ENCODE data around the gene CPA2. TPM values are rescaled to one million over a fixed set of nuclear protein-coding genes. Genes with fewer than 3 reads are reported as not detected.
A peak's percentile ranks its signal among the peaks of the same experiment; 100 is the strongest.

Gene CPA2
- polyA plus RNA-seq, 1 of the 3 experiments (the other 2 are of a cell fraction), result 0.03 TPM

GRCh38 chr7:130288168-130288567 lies 21.5 kb downstream of the CPA2 start:
- Histone ChIP-seq H3K27ac (ENCODE audit: low read depth in 2 of 2, low read length in 1 of 2) (no peak overlapping the region), H3K9ac (no peak overlapping the region), H3K4me3 (ENCODE audit: low read depth in 2 of 2, low read length in 1 of 2) (no peak overlapping the region), H3K79me2 (ENCODE audit: insufficient read depth) (no peaks in the 10 kb centered on the region), H3K4me2 (no peak overlapping the region), H4K20me1 (ENCODE audit: insufficient read depth) (no peaks in the 10 kb centered on the region), H3K9me3 (no peaks in the 10 kb centered on the region), H3F3A (replicated peaks; ENCODE audit: insufficient read depth) (peaks cover 13% of the 10 kb centered on the region), H3K9me2 (no peaks in the 10 kb centered on the region), H3K27me3 (ENCODE audit: insufficient read depth) (no peaks in the 10 kb centered on the region), H3K36me3 (replicated peaks in 1 of 2; ENCODE audit: control insufficient read depth in 1 of 2, insufficient read depth in 2 of 2, low read length in 1 of 2) (no peaks in the 10 kb centered on the region), H2AFZ (ENCODE audit: low read depth) (no peak overlapping the region), H3K4me1 (ENCODE audit: control insufficient read depth in 1 of 2, insufficient read depth in 2 of 2, low read depth in 1 of 2, low read length in 1 of 2) (peaks cover 0 to 9% of the 10 kb centered on the region in 2 experiments; a peak in 2 of 4 replicates)
- ChIA-PET POLR2A (no interaction called here), CTCF (interaction anchor here (2.1 kb wide), 1 partner anchor 10 kb away, joined by 9 read pairs; no protein-coding TSS in a partner anchor)
- DNase-seq, result no peak
- 75% methylated on average over 4 of the region's 4 CpGs for WGBS (ENCODE audit: low lambda C conversion rate)
- TF ChIP-seq CTCF (IDR thresholded peaks at IDR 0.05) (no peak), RCOR1 (IDR thresholded peaks at IDR 0.05; ENCODE audit: low read length) (no peak), ZBTB33 (IDR thresholded peaks at IDR 0.05; ENCODE audit: borderline replicate concordance, low read depth) (no peak), RAD21 (IDR thresholded peaks at IDR 0.05; ENCODE audit: low read length) (no peak), IRF3 (IDR thresholded peaks at IDR 0.05; ENCODE audit: low read depth, low read length) (no peak), USF1 (IDR thresholded peaks at IDR 0.05; ENCODE audit: borderline replicate concordance, low read depth) (no peak), NRF1 (IDR thresholded peaks at IDR 0.05; ENCODE audit: low read depth, low read length) (no peak), MAX (IDR thresholded peaks at IDR 0.05; ENCODE audit: low read depth) (no peak)

GRCh38 chr7:130288829-130289228 lies 22.2 kb downstream of the CPA2 start:
- H3K4me2 ChIP-seq, result no peak overlapping the region
- no peaks in the 10 kb centered on the region for H3K27me3 ChIP-seq (ENCODE audit: insufficient read depth)
- H3K9me2 ChIP-seq, result no peaks in the 10 kb centered on the region
- peaks cover 20% of the 10 kb centered on the region for H3F3A ChIP-seq (replicated peaks; ENCODE audit: insufficient read depth)
- H3K79me2 ChIP-seq (ENCODE audit: insufficient read depth), result no peaks in the 10 kb centered on the region; the same call in 1 of the 2 replicates
- no peak for DNase-seq
- no peak for TF ChIP-seq USF1 (IDR thresholded peaks at IDR 0.05; ENCODE audit: borderline replicate concordance, low read depth)
- no peak for TF ChIP-seq CTCF (IDR thresholded peaks at IDR 0.05)
- TF ChIP-seq YY1 (IDR thresholded peaks at IDR 0.05; ENCODE audit: low read depth), result no peak
- peak; percentile 88 for TF ChIP-seq RXRA (IDR thresholded peaks at IDR 0.05; ENCODE audit: borderline replicate concordance, low read depth)
- TF ChIP-seq EP300 (IDR thresholded peaks at IDR 0.05; ENCODE audit: borderline replicate concordance in 1 of 2, low read depth in 1 of 2, low read length in 1 of 2), result 0 out of 4 replicates have a peak, but pooled peaks of 1 of the 2 experiments have one; percentile 12
- TF ChIP-seq RCOR1 (IDR thresholded peaks at IDR 0.05; ENCODE audit: low read length), result no peak
- peak; percentile 21; the same call in 1 of the 2 replicates for TF ChIP-seq FOSL2 (IDR thresholded peaks at IDR 0.05; ENCODE audit: borderline replicate concordance, low read depth)
- TF ChIP-seq TCF12 (IDR thresholded peaks at IDR 0.05), result peak; percentile 28; the same call in 1 of the 2 replicates
- CTCF ChIA-PET, result no interaction called here
- no peaks in the 10 kb centered on the region for H3K36me3 ChIP-seq (replicated peaks in 1 of 2; ENCODE audit: control insufficient read depth in 1 of 2, insufficient read depth in 2 of 2, low read length in 1 of 2)
- peaks cover 0 to 15% of the 10 kb centered on the region in 2 experiments; a peak in 2 of 4 replicates for H3K4me1 ChIP-seq (ENCODE audit: control insufficient read depth in 1 of 2, insufficient read depth in 2 of 2, low read depth in 1 of 2, low read length in 1 of 2)
- WGBS (ENCODE audit: low lambda C conversion rate), result 39% methylated on average over 5 of the region's 5 CpGs
- POLR2A ChIA-PET, result no interaction called here
- no peak overlapping the region for H3K9ac ChIP-seq
- no peak overlapping the region for H2AFZ ChIP-seq (ENCODE audit: low read depth)
- no peaks in the 10 kb centered on the region for H3K9me3 ChIP-seq
- no peak overlapping the region for H3K4me3 ChIP-seq (ENCODE audit: low read depth in 2 of 2, low read length in 1 of 2)
- no peak overlapping the region for H3K27ac ChIP-seq (ENCODE audit: low read depth in 2 of 2, low read length in 1 of 2)
- H4K20me1 ChIP-seq (ENCODE audit: insufficient read depth), result no peaks in the 10 kb centered on the region
